NCI-H345 treated with DMSO at 0.1 percent for 48 hours (cell line): Measurements from ENCODE around the gene CLEC17A.
"Not testable (repeated sequence)": the region's sequence is repeated elsewhere in the genome, so short reads cannot be mapped to it uniquely, and the experiment has no call there.

Source experiments
- DNase-seq: peaks from one replicate; lab custom pipeline; 2025; ENCODE audit not compliant: unreplicated experiment; lab: John Stamatoyannopoulos, UW

Gene CLEC17A

GRCh38 chr19:14558370-14559066, 24.4 kb upstream of the CLEC17A start:
- no peak for DNase-seq

DNA sequence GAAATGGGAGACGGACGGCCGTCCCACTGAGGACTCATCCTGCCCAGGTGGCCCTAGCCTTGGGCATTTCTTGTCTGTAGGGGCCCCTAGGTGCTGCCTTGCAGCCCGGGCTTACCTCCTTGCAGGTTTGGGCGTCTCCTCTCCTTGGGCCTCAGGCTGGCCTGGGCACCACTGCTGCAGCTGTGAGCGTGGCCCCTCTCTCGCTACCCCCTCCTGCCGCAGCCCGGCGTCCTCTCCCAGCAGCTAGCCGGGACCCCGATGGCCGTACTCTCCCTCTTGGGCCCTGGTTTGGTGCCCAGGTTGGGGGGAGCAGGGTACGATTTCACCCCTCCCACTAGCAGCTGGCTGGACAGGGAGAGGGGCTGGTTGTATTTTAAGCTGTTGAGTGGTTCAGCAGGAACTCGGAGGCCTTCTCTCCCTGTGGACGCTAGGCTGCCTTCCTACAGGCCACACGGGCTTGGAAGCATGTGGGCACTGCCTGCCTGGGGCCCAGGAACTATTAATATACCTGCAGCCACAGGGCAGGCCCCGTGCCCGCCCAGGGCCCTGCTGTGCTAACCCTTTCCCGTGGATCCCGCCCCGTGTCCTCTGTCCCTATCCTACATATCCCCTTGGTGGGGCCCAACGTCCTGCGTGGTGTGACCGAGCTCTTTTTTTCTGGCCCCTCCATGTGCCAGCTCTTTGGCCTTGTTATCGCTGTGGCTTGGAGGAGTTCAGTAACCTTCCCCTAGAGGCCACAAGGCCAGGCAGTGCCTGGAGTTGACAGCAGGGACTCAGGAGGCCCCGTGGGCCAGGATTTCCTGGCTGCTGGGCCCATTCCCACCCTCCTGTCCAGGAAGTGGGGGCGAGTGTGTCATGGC, 22.7 kb upstream of the CLEC17A start:
- DNase-seq: no peak

DNA sequence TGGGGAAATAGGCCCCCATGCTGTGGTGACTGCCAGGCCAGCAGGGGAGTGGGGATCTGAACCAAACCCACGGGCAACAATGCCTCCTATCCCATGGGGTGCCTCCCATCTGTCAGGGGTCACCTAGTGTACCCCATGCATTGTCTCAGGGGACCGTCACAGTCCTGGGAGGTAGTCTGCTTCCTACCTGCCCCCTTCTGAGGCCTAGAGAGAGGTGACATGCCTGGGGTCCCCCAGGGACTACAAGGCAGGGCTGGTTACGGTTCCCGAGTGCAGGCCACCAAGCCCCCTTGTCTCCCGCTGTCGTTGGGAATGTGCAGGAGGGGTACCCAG, 22.1 kb upstream of the CLEC17A start:
- no peak for DNase-seq

- no peak for DNase-seq
These were observed 21.6 kb upstream of the CLEC17A start for GRCh38 chr19:14561249-14561648.

DNA sequence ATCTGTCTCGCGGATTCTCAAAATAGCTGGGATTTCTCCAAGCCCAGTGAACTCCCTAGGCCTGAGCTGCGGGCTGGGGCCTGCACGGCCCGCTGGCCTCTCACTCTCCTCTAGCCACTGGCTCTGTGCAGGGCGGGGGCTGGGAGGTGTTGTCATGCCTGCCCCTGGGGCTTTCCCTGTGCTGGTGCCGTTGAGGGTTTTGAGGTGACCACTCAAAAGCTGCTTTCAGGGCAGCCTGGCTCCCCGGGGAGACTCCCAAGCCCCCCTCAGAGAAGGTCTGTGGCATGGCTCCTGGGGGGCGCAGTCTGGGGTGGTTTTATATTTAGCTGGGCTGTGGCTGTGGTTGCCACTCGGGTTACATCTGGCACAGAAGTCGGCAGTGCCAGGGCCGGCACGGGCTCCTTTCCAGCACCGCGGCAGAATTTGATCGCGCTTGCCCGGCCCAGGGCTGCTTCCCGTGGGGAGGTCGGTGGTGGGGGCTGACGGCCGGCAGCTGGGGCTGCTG, 21.0 kb upstream of the CLEC17A start:
- DNase-seq: no peak

GRCh38 chr19:14562660-14563589, 20.0 kb upstream of the CLEC17A start:
- DNase-seq: no peak

GRCh38 chr19:14563590-14563926, 19.3 kb upstream of the CLEC17A start:
- DNase-seq: no peak

DNA sequence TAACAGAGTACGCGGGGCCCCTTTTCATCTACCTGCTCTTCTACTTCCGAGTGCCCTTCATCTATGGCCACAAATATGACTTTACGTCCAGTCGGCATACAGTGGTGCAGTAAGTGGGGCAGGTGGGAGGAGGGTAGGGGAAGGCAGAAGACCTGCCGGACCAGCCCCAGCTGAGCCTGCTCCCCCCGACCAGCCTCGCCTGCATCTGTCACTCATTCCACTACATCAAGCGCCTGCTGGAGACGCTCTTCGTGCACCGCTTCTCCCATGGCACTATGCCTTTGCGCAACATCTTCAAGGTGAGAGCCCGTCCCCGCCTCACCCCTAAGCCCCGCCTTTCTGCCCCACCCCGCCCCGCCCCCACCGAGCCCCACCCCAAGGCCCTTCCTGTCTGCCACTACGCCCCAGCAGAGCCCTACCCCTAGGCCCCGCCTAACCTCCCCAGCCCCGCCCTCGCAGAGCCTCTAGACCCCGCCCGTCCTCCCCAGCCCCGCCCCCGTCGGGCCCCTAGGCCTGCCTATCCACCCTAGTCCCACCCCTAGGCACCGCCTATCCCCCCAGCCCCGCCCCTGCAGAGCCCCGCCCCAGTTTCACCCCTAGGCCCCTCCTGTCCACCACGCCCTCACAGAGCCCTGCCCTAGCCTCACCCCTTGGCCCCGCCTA, 18.8 kb upstream of the CLEC17A start:
- no peak for DNase-seq

DNA sequence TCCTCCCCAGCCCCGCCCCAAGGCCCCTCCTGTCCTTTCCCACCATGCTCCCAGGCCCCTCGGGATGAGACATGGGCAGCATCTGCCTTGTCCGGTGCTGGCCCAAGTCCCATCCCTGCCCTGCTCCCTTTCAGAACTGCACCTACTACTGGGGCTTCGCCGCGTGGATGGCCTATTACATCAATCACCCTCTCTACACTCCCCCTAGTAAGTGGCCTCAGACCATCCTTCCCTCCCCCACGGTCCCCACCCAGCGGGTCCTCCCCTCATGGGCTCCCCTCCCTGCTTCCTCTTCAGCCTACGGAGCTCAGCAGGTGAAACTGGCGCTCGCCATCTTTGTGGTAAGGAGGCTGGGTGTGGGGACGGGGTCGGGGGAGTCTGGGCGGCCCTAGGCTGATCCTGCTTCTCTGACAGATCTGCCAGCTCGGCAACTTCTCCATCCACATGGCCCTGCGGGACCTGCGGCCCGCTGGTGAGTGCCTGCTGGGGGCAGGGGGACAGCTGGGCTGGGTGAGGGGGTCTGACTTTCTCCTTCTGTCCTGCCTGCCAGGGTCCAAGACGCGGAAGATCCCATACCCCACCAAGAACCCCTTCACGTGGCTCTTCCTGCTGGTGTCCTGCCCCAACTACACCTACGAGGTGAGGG, 18.1 kb upstream of the CLEC17A start:
- DNase-seq: not testable (repeated sequence)

DNA sequence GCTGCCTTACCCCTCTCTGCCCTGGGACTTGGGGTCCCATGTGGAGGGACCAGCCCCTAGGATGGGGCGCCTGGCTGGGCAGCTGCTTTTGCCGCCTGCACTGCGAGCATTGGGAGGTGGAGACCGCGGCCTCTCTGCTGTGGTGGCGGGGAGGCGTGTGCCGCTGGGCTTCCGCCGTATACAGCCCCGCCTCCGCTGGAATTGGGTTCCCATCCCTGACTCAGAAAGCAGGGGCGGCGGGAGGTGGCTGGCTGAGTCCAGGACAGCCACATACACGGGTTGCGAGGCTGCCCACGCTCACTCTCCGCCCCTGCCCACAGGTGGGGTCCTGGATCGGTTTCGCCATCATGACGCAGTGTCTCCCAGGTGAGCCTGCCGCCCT, 17.6 kb upstream of the CLEC17A start:
- DNase-seq: no peak

- DNase-seq: no peak
These were observed 16.8 kb upstream of the CLEC17A start for GRCh38 chr19:14565765-14566711.

DNA sequence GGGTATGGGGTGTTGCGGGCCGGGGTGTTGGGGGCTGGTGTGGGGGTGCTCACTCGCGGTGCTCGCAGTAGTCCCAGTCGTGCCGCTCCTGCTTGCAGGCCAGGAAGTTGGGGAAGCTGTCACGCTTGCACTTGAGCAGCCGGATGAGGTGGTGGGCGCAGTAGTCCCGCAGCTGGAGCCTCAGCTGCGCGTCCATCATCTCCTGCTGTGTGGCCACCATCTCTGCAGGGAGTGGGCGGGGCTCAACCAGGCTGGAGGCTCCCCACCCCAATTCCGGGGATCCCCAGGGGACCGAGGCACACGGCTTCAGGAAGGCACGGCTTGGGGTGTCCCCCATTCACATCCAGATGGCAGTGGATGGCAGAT, 16.2 kb upstream of the CLEC17A start:
- DNase-seq: no peak

DNA sequence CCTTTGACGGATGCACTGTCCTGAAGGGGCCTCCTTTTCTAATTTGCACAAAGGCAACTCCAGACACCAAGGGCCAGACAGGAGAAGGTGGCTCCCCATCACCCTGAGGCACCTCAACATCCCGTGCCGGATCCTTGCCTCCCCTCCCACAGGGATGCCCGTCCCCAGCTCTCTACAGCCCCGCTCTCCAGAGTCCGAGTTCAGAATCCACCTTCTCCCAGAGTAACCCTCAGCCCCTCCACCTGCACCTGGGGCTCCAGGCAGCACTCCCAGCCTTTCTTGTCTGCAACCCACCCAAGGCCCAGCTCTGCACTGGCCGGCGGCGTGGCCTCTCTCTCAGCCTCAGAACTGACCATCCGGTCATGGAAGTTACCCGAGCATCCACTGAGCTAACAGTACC, 15.8 kb upstream of the CLEC17A start:
- no peak for DNase-seq

- no peak for DNase-seq
These were observed 11.9 kb upstream of the CLEC17A start for GRCh38 chr19:14570864-14571527.

GRCh38 chr19:14571695-14572490, 11.0 kb upstream of the CLEC17A start, which contains the start of gene NDUFB7:
TSS of gene NDUFB7 (minus strand) at chr19:14572066. CDS start at chr19:14572000, 66 bp downstream.
- peak; percentile 85 for DNase-seq

GRCh38 chr19:14575428-14575980, 7.4 kb upstream of the CLEC17A start:
- no peak for DNase-seq

DNA sequence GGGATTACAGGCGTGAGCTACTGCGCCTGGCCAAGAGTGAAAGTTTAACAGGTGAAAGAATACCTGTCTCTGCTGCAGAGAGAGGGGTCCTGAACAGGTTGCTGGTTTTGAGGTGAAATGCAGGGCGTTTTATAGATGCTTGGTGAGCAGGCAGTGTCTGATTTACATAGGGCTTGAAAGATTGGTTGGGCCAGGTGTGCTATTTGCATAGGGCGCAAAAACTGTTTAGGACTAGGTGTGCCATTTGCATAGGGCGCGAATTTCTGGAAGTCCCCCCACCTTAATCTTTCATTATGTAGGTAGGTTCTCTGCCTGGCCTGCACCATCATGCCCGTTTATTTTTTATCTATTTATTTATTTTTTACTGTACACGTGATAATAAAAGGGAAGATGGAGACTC, 6.5 kb upstream of the CLEC17A start:
- no peak for DNase-seq

DNA sequence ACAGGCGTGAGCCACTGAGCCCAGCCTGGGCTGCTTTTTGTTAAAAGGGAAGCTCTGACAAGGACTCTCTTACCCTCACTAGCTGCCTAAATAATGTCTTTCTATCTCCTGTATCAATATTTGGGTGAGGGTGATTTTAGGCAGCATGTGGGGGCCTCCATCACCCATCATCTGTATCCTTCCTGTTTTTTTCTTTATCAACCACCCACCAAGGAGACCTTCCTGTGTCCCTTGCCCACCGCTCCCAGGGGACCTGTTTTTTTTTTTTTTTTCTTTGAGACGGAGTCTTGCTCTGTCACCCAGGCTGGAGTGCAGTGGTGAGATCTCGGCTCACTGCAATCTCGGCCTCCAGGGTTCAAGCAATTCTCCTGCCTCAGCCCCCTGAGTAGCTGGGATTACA, 5.6 kb upstream of the CLEC17A start:
- no peak for DNase-seq
